Panc1 (cell line): ENCODE results near the gene SPRR5. TPM values are rescaled to one million over a fixed set of nuclear protein-coding genes. Genes with fewer than 3 reads are reported as not detected.

Source experiments
- ATAC-seq: fragments of 200-7000 bp; cut with Tn5 transposase; 2 replicates; pipeline ENCODE4 v1.9.1; 2020; ENCODE audit warnings: mild to moderate bottlenecking, moderate library complexity
- BruUV-seq: library from RNA; stranded (reverse); fragments of 400-500 nt; replicated peaks from 2 replicates; lab custom pipeline; 2021; lab: Mats Ljungman, UMichigan
- CTCF ChIA-PET: fragments of 300-600 bp; sonication (Branson Sonifier 250); formaldehyde crosslinking; loops from one replicate; lab custom pipeline; 2022; ENCODE audit warnings: antibody characterized with exemption; lab: Charles Lee
- POLR2A ChIA-PET: fragments of 300-600 bp; sonication (Branson Sonifier 250); formaldehyde crosslinking; loops from one replicate; lab custom pipeline; 2022; ENCODE audit warnings: antibody characterized with exemption; lab: Charles Lee
- DNase-seq: peaks from one replicate; pipeline ENCODE4 v3.0.0-alpha.2; 2010; ENCODE audit warnings: low read depth, low spot score
- H3K27ac ChIP-seq: 2 replicates; pipeline ENCODE4 v1.5.1; 2011; ENCODE audit warnings: mild to moderate bottlenecking, low read length, inconsistent platforms
- H3K27me3 ChIP-seq: fragments of 200-500 bp; sonication (Bioruptor generic); 2 replicates; pipeline ENCODE4 v1.6.0; 2014; ENCODE audit warnings: low read length, inconsistent platforms; ENCODE audit not compliant: control insufficient read depth, insufficient read depth
- H3K36me3 ChIP-seq: fragments of 200-500 bp; sonication (Bioruptor generic); 2 replicates; pipeline ENCODE4 v1.5.1; 2014; ENCODE audit warnings: inconsistent platforms, mild to moderate bottlenecking, low read length, moderate library complexity; ENCODE audit not compliant: control insufficient read depth, insufficient read depth
- H3K4me1 ChIP-seq: 2 replicates; pipeline ENCODE4 v1.5.1; 2011; ENCODE audit warnings: inconsistent platforms, mild to moderate bottlenecking, low read length, moderate library complexity; ENCODE audit not compliant: control insufficient read depth, insufficient read depth
- H3K4me3 ChIP-seq, 2 experiments: 2 replicates each; pipeline ENCODE4 v1.5.1; 2011 to 2012; ENCODE audit warnings: low read depth in 2 of 2, low read length in 2 of 2, mild to moderate bottlenecking in 2 of 2, inconsistent platforms in 1 of 2, moderate library complexity in 1 of 2
- H3K9me3 ChIP-seq: fragments of 200-500 bp; sonication (Bioruptor generic); 2 replicates; pipeline ENCODE4 v1.5.1; 2014; ENCODE audit warnings: low read depth, mild to moderate bottlenecking, inconsistent platforms, low read length, moderate library complexity; ENCODE audit not compliant: control insufficient read depth, insufficient read depth
- POLR2AphosphoS5 ChIP-seq: IDR thresholded peaks from 2 replicates; pipeline ENCODE4 v1.6.1; 2012; ENCODE audit warnings: mild to moderate bottlenecking, low read depth, low read length, moderate library complexity
- REST ChIP-seq, 2 experiments: IDR thresholded peaks; 2 replicates each; pipeline ENCODE4 v1.6.1; 2011 to 2012; ENCODE audit warnings: low read depth in 2 of 2, control low read depth in 1 of 2, low read length in 1 of 2, mild to moderate bottlenecking in 1 of 2, moderate library complexity in 1 of 2; ENCODE audit not compliant: insufficient read depth in 1 of 2
- SIN3A ChIP-seq: IDR thresholded peaks from 2 replicates; pipeline ENCODE4 v1.6.1; 2012; ENCODE audit warnings: low read depth, mild to moderate bottlenecking, low read length, moderate library complexity, borderline replicate concordance; ENCODE audit not compliant: insufficient read depth
- TCF7L2 ChIP-seq: IDR thresholded peaks from 2 replicates; pipeline ENCODE4 v1.6.1; 2011; ENCODE audit warnings: mild to moderate bottlenecking, low read depth, low read length, inconsistent platforms
- in situ Hi-C: cut with HindIII; loops from 2 replicates; pipeline ENCODE4 v1.10.0; 2016; ENCODE audit warnings: low sequenced_read_pairs, low pct_unique_long_range_greater_than_20kb
- intact Hi-C: fragments of 100-400 bp; cut with micrococcal nuclease; formaldehyde crosslinking; loops from one replicate; pipeline ENCODE4 v1.10.0; 2022; ENCODE audit not compliant: unreplicated experiment
- total RNA-seq: library from RNA; stranded (reverse); gene quantifications from one replicate; pipeline ENCODE4 v1.2.1, GENCODE V29; 2021; ENCODE audit not compliant: unreplicated experiment
- TF ChIP-seq, protein P1 (sequence below): fragments of 450-650 bp; IDR thresholded peaks from 2 replicates; pipeline ENCODE4 v1.5.1; 2017; ENCODE audit warnings: mild to moderate bottlenecking

SPRR5 gene
- total RNA-seq, 1 experiment from 2014 or later = not detected

DNA sequence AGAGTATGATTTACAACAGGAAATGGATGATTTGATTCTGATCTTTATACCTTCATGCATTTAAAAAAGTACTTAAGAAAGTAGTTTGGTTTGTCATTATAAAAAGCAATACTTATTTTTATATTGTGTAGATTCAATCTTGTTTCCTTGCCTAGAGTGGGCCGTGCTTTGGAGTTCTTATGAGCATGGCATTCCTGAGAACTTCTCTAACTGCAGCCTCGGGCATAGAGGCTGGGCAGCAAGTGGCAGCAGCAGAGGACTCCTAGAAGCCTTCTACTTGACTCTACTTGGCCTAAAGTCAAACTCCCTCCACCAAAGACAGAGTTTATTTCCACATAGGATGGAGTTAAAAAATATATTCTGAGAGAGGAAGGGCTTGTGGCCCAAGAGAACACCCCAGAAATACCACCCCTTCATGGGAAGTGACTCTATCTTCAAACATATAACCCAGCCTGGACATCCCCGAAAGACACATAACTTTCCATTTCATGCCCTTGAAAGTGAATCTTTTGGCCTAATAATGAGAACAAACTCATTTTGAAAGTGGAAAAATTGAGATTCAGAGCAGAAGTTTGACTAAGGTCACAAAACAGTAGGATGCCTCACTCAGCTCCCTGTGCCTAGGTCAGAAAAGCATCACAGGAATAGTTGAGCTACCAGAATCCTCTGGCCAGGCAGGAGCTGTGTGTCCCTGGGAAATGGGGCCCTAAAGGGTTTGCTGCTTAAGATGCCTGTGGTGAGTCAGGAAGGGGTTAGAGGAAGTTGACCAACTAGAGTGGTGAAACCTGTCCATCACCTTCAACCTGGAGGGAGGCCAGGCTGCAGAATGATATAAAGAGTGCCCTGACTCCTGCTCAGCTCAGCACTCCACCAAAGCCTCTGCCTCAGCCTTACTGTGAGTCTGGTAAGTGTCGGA lies 39.1 kb upstream of the SPRR5 start, which contains the start of gene IVL:
Gene IVL (plus strand): TSS at position 861 of the 916 bp plus-strand sequence. CDS start 1,252 bp downstream, outside the sequence.
- ATAC-seq = no peak
- BruUV-seq = no TSS peak
- intact Hi-C loops = no loop called here
- Histone ChIP-seq H3K4me1 (no peaks in the 10 kb centered on the region), H3K27me3 (peaks cover 4% of the 10 kb centered on the region), H3K36me3 (no peaks in the 10 kb centered on the region), H3K9me3 (no peaks in the 10 kb centered on the region), H3K4me3 (no peak within 1 kb of the TSS), H3K27ac (no peak within 1 kb of the TSS)
- CTCF ChIA-PET = no interaction called here
- in situ Hi-C loops = no loop called here
- no peak for DNase-seq
- POLR2A ChIA-PET = no interaction called here
- no peak for TF ChIP-seq TCF7L2

DNA sequence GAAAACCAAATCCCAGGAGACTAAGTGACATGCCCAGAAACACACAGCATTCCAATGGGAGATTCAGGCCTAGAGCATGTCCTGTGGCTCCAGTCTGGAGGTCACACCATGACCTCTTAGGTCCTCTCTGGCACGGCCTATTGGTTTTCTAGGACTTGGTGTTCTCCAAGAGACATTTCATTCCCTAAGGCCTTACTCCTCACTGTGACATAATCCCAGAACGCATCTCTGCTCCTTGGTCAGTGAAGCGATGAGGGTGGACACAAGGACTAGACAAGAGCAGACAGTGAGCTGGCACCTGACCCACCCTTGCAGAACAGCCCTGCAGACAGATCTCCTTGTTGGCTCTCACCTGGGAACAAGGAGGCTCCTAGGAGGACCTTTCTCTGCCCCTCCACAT lies 37.8 kb upstream of the SPRR5 start:
- no peaks in the 10 kb centered on the region for H3K4me1 ChIP-seq
- no peaks in the 10 kb centered on the region for H3K36me3 ChIP-seq
- H3K4me3 ChIP-seq = no peak overlapping the region
- no peak for DNase-seq
- H3K27me3 ChIP-seq = peaks cover 4% of the 10 kb centered on the region
- in situ Hi-C loops = no loop called here
- intact Hi-C loops = no loop called here
- TF ChIP-seq, protein P1, sequence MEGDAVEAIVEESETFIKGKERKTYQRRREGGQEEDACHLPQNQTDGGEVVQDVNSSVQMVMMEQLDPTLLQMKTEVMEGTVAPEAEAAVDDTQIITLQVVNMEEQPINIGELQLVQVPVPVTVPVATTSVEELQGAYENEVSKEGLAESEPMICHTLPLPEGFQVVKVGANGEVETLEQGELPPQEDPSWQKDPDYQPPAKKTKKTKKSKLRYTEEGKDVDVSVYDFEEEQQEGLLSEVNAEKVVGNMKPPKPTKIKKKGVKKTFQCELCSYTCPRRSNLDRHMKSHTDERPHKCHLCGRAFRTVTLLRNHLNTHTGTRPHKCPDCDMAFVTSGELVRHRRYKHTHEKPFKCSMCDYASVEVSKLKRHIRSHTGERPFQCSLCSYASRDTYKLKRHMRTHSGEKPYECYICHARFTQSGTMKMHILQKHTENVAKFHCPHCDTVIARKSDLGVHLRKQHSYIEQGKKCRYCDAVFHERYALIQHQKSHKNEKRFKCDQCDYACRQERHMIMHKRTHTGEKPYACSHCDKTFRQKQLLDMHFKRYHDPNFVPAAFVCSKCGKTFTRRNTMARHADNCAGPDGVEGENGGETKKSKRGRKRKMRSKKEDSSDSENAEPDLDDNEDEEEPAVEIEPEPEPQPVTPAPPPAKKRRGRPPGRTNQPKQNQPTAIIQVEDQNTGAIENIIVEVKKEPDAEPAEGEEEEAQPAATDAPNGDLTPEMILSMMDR = no peak
- TF ChIP-seq SIN3A (no peak), POLR2AphosphoS5 (no peak), TCF7L2 (no peak), REST (IDR thresholded peaks at IDR 0.05; ENCODE audit: insufficient read depth in 1 of 2, low read depth in 2 of 2, low read length in 1 of 2) (no peak)
- no TSS peak for BruUV-seq
- no peak overlapping the region for H3K27ac ChIP-seq
- ChIA-PET POLR2A (no interaction called here), CTCF (no interaction called here)
- no peaks in the 10 kb centered on the region for H3K9me3 ChIP-seq
- no peak for ATAC-seq

- ATAC-seq (no peak), DNase-seq (no peak)
- no peak overlapping the region for H3K4me3 ChIP-seq
- H3K9me3 ChIP-seq = no peaks in the 10 kb centered on the region
- no peaks in the 10 kb centered on the region for H3K4me1 ChIP-seq
- ChIA-PET POLR2A (no interaction called here), CTCF (no interaction called here)
- intact Hi-C loops (no loop called here), in situ Hi-C loops (no loop called here)
- BruUV-seq = no TSS peak
- no peak overlapping the region for H3K27ac ChIP-seq
- no peaks in the 10 kb centered on the region for H3K36me3 ChIP-seq
- no peaks in the 10 kb centered on the region; the same call in 1 of the 2 replicates for H3K27me3 ChIP-seq
- no peak for TF ChIP-seq POLR2AphosphoS5
- no peak for TF ChIP-seq TCF7L2
- TF ChIP-seq, protein P1 = no peak
- no peak for TF ChIP-seq REST (IDR thresholded peaks at IDR 0.05; ENCODE audit: insufficient read depth in 1 of 2, low read depth in 2 of 2, low read length in 1 of 2)
- TF ChIP-seq SIN3A = no peak
Measured at GRCh38 chr1:152912471-152912870, 34.5 kb upstream of the SPRR5 start.
